Large intestine (tissue), 3 donors: ENCODE measurements around the gene SLC6A20. TPM values are rescaled to one million over a fixed set of nuclear protein-coding genes. Genes with fewer than 3 reads are reported as not detected.
A peak's percentile ranks its signal among the peaks of the same experiment; 100 is the strongest.

Experiments used
- DNase-seq, 2 donors: peaks; one replicate each; pipeline versions ENCODE4 v3.0.0 to v3.0.0-alpha.2; 2013
- H3K27ac ChIP-seq: one replicate; pipeline ENCODE4 v1.5.1; 2013; ENCODE audit warnings: low read length
- H3K27me3 ChIP-seq: 2 replicates; pipeline ENCODE4 v1.6.1; 2013; ENCODE audit warnings: low read length; ENCODE audit not compliant: control insufficient read depth, insufficient read depth
- H3K36me3 ChIP-seq: 2 replicates; pipeline ENCODE4 v1.6.1; 2013; ENCODE audit warnings: low read length; ENCODE audit not compliant: control insufficient read depth, insufficient read depth
- H3K4me1 ChIP-seq: one replicate; pipeline ENCODE4 v1.6.1; 2013; ENCODE audit warnings: low read length; ENCODE audit not compliant: control insufficient read depth, insufficient read depth
- H3K4me3 ChIP-seq: one replicate; pipeline ENCODE4 v1.5.1; 2013; ENCODE audit warnings: low read length
- H3K9me3 ChIP-seq: one replicate; pipeline ENCODE4 v1.6.1; 2013; ENCODE audit warnings: mild to moderate bottlenecking, low read depth, low read length, moderate library complexity; ENCODE audit not compliant: control insufficient read depth
- WGBS: methylation state at CpG from one replicate; pipeline ENCODE4 v1.1.5; 2013; ENCODE audit warnings: low lambda C conversion rate; ENCODE audit not compliant: insufficient coverage; 5-methylcytosine and 5-hydroxymethylcytosine counted together
- polyA plus RNA-seq: library from polyadenylated mRNA; unstranded; fragments of 120-200 nt; gene quantifications from one replicate; pipeline ENCODE4 v1.2.1, GENCODE V29; 2013

Gene SLC6A20
- polyA plus RNA-seq, 1 donor = 57.4 TPM

DNA sequence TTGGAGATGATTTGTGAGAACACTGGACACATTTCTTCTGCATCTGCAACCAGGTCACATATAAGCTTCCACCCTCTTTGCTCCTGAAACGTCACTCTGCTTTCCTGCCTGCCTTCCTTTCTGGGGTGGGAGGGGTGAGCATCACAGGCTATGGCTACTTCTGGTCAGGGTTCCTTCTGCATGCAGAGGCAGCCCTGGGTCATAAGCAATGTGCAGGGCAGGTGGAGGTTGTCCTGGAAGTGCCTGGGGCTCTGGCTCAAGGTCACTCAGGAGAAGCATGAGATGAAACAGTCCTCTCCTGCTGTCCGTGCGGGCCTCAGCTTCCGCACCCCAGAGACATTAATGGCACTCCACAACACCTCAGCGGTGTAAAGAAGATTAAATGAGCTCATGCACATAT is 15.1 kb downstream of the SLC6A20 start:
- Histone ChIP-seq H3K9me3 (peaks cover 4% of the 10 kb centered on the region), H3K36me3 (peaks cover 18% of the 10 kb centered on the region)

DNA sequence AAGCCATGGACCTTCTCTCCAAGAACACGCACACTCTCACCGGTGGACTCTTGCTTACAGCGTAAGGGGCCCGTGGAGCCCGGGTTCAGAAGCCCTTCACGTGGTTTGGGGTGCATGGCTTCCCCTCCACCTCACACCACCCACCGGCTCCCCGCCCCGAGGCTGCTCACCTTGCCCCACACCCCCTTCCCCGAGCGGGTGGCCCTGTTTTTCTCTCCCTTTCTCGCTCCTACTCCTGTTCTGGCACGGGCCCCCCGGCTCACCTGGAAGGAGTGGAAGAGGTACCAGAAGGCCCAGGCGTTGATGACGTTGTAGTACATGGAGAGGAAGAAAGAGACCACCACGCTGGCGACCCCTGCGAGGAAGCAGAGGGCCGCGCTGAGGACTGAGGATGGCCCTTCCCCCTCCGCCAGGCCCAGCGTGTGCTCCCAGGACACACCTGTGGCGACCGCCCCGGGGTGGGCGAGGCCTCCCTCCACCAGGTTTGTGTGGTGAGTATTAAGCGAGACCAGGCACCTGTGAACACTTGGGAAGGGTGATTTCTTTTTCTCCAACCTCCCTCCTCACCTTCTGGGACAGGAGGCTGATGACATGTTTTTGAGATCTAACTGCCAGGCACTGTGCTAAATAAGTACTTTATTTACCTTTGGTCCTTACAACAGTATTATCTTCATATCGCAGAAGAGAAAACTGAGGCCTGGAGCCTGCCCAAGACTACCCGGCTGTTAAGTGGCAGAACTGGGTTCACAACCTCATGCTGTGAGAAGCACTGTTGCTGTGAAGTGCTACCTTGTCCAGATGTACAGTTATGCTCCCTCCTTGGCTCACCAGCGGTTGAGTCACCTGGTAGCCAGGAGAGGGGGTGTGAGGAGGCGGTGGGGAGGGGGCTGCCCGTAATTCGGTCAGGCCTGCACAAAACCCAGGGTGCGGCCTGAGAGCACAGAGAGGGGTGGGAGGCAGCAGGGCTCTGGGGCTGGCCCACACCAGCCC is 16.3 kb downstream of the SLC6A20 start:
- Histone ChIP-seq H3K4me3 (no peak overlapping the region), H3K9me3 (peaks cover 4% of the 10 kb centered on the region), H3K36me3 (peaks cover 18% of the 10 kb centered on the region), H3K4me1 (peaks cover 74% of the 10 kb centered on the region), H3K27me3 (no peaks in the 10 kb centered on the region), H3K27ac (peak overlapping the region; percentile 30)
- DNase-seq = no peak
- WGBS = no CpG with 5 or more reads among the region's 35 CpGs

More for the DNA sequence above, 15.1 kb downstream of the SLC6A20 start:
- H3K4me1 ChIP-seq = peaks cover 66% of the 10 kb centered on the region
- no CpG with 5 or more reads among the region's 5 CpGs for WGBS
- DNase-seq = no peak
- H3K27me3 ChIP-seq = no peaks in the 10 kb centered on the region
- no peak overlapping the region for H3K27ac ChIP-seq
- no peak overlapping the region for H3K4me3 ChIP-seq

DNA sequence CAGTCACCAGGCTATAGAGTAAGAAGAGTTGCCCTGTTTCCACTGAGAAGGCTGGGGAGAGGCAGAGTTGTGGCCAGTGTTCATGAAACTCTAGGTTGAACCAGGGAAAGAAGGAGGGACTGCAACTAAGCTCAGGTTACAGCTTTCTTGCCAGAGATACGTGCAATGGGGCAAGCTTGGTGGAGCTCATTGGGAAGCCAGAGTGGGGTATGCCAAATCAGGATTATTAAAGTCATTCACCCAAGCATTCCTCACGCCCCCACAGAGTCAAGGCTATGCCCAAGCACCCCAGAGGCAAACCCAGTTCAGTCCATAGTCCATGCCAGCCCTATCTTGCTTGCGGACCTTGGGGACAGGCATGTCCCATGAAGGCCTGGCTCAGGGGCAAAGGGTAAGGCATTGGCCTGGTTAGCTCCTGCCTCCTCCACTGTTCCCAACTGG is 17.6 kb downstream of the SLC6A20 start:
- WGBS = no CpG with 5 or more reads among the region's 3 CpGs
- DNase-seq = peak in 1 of 2 donors; percentile 58

DNA sequence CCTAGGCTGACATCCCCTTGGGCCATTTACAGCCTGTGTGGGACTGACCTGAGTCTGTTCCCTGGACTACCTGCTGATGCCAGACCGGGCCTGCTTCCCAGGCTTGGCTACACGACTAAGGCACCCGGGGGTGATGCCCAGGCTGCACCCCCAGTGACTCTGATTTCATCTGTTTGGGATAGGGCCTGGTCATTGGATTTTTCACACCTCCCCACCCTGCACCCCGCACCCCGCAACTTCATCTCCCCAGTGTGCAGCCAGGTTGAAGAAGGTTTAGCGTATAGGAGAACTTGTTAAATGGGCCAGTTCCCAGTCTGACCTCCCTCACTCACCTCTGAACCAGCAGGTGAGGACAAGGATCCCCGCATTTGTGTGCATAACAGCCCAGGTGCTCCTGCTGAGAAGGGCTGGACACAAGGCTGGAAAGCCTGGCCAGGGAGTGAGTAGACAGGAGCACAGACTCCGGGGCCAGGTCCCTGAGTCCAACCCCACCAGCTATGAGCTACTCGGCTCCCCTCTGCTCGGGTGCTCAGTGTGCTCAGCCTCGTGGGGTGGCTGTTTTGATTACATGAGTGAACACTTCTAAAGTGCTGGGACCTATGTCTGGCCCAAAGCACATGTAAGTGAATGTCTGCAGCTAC is 18.5 kb downstream of the SLC6A20 start:
- Histone ChIP-seq H3K36me3 (peaks cover 18% of the 10 kb centered on the region), H3K4me3 (no peak overlapping the region), H3K9me3 (no peaks in the 10 kb centered on the region), H3K27ac (no peak overlapping the region), H3K27me3 (no peaks in the 10 kb centered on the region), H3K4me1 (peaks cover 82% of the 10 kb centered on the region)
- no CpG with 5 or more reads among the region's 11 CpGs for WGBS
- no peak for DNase-seq

More for the DNA sequence above, 17.6 kb downstream of the SLC6A20 start:
- peaks cover 18% of the 10 kb centered on the region for H3K36me3 ChIP-seq
- H3K4me1 ChIP-seq = peaks cover 81% of the 10 kb centered on the region
- no peaks in the 10 kb centered on the region for H3K9me3 ChIP-seq
- H3K4me3 ChIP-seq = no peak overlapping the region
- no peaks in the 10 kb centered on the region for H3K27me3 ChIP-seq
- H3K27ac ChIP-seq = peak overlapping the region; percentile 30

DNA sequence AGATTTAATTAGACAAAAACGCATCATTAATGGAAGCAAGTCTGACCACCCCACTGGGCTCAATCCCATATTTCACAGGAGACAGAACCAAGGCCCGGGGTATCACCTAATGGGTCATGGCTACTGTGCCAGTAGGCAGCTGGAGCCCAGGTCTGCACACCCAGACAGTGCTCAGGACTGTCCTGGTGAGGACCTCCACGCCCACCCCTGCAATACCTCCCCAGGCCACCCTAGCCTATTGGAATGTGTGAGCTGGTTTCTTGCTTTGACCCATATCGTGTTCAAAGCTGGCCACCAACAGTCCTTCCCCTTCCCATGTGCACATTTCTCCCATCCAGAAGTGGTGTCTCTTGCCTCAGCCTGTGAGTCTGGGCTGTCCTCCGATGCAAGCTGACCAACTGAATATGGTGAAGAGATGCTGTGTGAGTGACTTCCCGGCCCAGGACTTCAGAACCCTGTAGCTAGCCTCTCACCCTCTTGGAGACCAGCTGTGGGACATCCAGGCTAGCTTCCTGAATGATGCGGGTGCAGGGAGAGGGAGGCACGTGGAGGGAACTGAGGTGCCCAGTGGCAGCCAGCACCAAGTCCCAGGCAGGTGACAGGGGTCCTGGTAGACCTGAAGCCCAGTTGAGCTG is 19.1 kb downstream of the SLC6A20 start:
- WGBS = no CpG with 5 or more reads among the region's 8 CpGs
- H3K27me3 ChIP-seq = no peaks in the 10 kb centered on the region
- H3K9me3 ChIP-seq = no peaks in the 10 kb centered on the region
- H3K36me3 ChIP-seq = peaks cover 18% of the 10 kb centered on the region
- H3K27ac ChIP-seq = peak overlapping the region; percentile 89
- DNase-seq = no peak
- H3K4me1 ChIP-seq = peaks cover 84% of the 10 kb centered on the region
- no peak overlapping the region for H3K4me3 ChIP-seq

DNA sequence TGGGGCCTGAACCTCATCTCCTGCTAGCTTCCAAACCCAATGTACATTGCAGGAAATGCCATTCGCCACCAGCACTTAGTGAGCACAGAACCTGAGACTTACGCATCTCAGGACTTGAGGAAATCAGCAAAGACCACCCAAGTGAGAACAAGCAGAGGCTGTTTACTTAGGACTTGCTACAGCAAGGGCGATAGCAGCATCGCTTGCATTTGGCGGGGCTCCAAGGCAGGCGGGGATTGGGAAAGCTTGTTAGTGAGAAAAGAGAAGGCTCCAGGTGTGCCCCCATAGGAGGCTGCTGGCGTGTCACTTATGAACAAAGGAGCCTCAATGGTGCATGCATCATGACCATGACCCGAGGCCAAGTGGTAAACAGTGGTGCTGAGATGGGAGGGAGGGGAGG is 19.7 kb downstream of the SLC6A20 start:
- peak in 1 of 2 donors; percentile 50 for DNase-seq
- Histone ChIP-seq H3K27ac (peak overlapping the region; percentile 89), H3K9me3 (no peaks in the 10 kb centered on the region), H3K27me3 (no peaks in the 10 kb centered on the region), H3K36me3 (peaks cover 19% of the 10 kb centered on the region), H3K4me3 (no peak overlapping the region), H3K4me1 (peaks cover 89% of the 10 kb centered on the region)
- WGBS = no CpG with 5 or more reads among the region's 8 CpGs

DNA sequence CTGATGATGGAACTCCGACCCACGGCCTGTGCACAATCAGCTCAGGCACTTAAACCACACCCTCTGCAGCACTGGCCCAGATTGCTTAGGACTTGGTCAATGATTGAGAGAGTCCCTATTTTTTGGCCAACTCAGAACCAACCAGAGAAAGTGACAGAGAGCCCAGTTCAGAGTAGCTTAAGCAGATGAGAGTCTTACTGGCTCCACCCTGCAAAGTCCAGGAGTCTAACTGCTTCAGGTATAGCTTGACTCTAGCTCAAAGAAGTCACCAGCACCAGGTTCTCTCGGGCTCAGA is 20.1 kb downstream of the SLC6A20 start:
- Histone ChIP-seq H3K36me3 (peaks cover 20% of the 10 kb centered on the region), H3K9me3 (no peaks in the 10 kb centered on the region), H3K4me3 (no peak overlapping the region), H3K27ac (peak overlapping the region; percentile 89), H3K4me1 (peaks cover 93% of the 10 kb centered on the region), H3K27me3 (no peaks in the 10 kb centered on the region)
- no CpG with 5 or more reads among the region's 3 CpGs for WGBS
- peak; percentile 85 to 89 for DNase-seq

DNA sequence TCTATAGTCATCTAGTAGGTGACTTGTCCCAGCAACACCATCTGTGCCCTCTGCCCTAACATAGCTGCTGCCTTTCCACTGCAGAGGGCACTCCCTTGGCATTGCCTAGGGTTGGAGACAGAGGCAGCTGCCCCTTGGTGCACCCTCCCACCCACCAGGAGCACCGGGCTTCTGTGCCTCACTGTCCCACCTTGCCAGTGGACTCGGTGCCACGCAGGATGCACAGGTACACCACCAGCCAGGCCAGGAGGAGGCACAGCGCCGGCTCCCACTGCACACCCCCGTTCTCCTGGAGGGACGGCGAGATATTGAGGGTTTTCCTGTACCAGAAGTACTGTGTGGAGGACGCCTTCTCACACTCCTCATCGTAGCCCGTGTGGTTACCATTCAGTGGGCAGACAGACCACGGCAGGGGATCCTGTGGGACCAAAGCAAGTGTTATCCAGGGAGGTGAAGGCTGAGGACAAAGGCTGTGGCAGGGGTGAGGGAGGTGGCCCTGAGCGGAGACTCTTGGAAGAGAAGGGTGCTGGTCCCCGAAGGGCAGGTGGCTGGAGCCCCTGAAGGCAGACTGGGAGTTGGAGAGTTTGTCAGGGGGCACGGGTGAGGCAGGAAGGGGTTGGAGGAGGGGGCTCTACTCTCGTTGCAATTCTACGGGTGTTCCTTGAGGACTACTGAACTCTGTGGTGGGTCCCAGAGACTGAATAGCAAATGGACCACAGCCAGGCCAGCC is 20.6 kb downstream of the SLC6A20 start:
- Histone ChIP-seq H3K9me3 (no peaks in the 10 kb centered on the region), H3K27ac (peak overlapping the region; percentile 89), H3K4me3 (no peak overlapping the region), H3K4me1 (peaks cover 90% of the 10 kb centered on the region), H3K27me3 (no peaks in the 10 kb centered on the region), H3K36me3 (peaks cover 24% of the 10 kb centered on the region)
- DNase-seq = no peak
- WGBS = no CpG with 5 or more reads among the region's 17 CpGs

DNA sequence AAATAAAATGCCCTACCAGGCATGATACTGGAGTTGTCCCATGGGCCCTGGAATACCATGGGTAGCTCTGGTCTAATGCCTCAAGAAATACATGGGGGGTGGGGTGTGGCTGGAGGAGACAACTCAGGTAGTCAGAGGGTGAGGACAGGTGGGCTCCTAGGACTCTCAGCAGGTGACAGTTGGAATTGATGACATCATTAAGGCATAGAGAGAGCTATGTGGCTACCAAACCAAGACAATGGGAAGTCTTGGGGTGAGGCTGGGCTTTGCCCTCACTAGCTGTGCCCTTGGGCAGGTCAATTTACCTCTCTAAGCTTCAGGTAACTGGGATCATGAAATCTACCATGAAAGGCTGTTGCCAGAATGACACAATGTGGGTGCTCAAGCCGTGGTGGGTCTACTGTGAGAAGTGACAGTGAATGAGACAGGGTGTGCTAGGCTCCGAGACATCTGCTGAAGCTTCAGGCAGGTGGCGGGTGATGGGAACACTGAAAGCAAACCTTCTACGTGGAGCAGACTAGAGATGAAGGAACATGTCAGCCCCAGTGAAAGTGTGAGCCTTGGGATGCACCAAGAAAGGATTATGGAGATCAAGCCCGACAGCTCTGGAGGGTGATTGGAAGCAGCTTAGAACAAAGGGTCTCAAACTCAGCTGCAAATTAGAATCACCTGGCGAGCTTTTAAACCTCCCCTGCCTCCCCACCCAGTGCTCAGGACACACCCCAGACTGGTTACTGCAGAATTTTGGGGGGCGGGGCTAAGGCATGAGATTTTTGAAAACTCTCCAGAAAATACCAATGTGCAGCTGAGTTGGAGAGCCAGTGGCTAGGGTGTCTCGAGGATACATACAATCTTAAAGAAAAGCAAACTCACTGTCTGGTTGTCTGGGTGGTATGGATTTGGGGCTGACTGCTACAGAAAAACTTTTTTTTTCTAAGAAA is 21.5 kb downstream of the SLC6A20 start:
- H3K36me3 ChIP-seq = peaks cover 24% of the 10 kb centered on the region
- H3K4me1 ChIP-seq = peaks cover 81% of the 10 kb centered on the region
- DNase-seq = no peak
- H3K4me3 ChIP-seq = no peak overlapping the region
- H3K27me3 ChIP-seq = no peaks in the 10 kb centered on the region
- WGBS = no CpG with 5 or more reads among the region's 8 CpGs
- peak overlapping the region; percentile 89 for H3K27ac ChIP-seq
- H3K9me3 ChIP-seq = no peaks in the 10 kb centered on the region
